HG03139 (cell line): ENCODE measurements around the gene AGBL1.

ENCODE experiments used
- ATAC-seq: cut with Tn5 transposase; IDR thresholded peaks from one replicate; pipeline ENCODE4 v1.9.1; 2021; ENCODE audit not compliant: unreplicated experiment

The AGBL1 gene

DNA sequence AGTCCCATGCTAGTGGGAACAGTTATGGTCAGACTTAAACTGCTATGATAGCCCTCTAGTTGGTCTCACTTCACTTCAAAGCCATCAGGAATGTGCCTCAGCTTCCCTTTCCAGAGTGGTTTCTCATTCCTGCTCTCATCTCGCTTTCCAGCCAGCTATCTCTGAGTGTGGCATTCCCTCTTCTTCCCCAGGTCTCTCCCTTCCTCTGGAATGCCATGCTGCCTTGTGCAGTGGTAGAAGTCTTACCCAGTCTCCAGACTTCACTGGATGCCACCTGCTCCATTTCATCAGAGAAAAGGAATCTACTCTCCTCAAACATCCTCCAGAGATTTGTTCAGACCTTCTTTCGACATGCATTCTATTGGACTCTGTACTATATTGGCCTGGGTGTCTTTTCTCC lies 83.0 kb downstream of the AGBL1 start:
- ATAC-seq: no peak

DNA sequence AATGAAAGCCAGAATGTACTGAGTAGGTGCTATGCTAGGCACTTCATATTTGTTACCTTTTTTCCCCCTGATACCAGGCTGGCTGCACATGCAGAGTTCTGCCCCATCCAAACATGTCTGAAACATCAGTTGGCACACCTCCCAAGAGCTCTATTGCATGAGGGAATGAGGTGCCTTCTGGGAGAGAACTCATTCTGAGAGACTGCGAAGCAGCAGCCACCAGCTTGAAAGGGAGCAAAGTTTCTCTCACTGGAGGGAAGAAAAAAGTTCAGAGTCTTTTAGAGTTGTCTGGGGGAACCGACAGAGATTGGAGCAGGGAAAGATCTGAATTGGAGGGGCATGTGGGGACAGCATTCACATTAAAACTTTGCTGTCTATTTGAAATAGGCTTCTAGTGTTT lies 84.1 kb downstream of the AGBL1 start:
- no peak for ATAC-seq

DNA sequence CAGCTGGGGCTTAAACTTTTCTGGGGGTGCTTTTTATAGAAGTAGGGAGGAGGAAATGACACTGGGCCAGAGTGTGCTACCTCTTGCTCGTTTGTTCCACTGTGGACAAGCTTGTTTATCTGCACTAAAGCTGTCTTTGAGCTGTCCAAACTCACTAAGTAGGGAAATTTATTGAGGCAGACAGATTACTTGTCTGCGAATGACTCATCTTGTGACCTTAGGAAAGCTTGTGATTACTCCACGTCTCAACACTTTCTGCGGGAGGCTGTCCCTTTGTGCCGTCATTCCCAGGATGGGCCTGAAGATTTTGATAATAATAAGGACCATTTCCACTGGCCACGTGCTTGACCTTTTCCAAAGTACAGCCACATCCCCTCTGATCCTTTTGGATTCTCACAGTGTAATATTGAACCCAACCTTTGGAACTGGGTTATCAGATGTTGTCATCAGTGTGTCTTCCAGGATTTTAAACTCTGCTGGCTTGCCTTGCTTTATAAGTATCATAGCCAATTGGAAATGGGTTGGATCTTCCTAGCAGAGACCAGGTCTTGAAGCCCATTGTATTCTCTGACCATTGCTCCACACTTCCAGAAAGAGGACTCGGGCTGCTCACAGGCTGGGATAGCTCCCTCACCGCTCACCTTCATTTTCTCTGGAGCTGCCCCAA lies 84.7 kb downstream of the AGBL1 start:
- ATAC-seq: no peak

DNA sequence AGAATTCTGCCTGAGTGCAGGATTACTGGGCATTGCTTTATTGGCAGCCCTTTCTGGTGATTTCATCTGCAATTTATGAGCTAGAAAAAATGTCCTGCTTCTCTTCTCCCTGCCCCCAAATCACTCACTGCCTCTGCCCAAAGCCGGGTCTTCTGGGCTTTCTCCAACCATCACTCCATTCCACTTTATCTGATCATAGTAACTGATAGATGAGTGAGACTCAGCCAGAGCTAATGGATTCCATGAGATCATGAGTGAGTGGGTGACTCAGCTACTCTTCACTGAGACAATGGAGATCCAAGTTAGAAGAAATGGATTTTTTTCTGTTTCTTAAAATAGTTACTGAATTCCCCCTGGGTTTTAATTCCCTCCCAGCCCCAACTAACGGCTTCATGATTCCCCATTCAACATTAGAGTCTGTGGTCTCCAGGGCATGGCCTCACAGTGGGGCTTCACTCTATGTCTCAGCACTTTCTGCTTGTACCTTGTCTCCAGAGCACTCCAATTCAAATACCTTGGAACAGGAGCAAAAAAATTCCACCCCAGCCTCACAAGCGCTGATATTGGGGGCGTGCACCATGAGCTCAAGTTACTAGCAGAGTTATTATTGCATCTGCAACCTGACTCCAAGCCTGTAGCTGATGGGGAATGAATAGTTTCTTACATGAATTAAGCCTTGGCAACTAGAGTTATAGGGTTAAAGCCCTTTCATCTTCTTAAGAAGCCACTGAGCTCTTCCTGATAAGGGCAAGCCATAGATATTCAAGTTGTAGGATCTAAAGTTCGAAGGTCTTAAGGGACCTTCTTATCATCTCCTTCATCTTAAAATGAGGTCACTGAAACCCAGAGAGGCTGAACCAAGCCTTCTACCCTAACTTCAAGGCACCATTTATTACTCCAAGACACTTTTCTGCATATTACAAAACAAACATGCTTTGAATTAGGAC lies 85.9 kb downstream of the AGBL1 start:
- ATAC-seq: no peak

DNA sequence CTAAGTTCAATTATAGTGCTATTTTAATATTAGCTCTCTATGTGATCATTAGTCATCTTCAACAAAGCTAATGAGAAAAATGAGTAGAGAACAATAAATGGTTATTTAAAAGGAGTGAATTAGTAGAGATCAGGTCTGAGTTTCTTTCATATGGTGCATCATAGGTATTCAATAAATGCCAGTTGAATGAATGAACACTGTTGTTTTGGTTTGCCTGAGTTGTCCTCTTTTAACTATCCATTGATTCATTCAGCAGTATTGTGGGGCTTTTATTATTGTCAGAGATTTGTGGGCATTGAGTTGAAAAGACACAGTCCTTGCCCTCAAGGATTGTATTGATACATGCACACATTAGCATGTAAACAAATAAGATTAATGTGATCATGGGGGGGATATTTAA lies 88.2 kb downstream of the AGBL1 start:
- no peak for ATAC-seq

DNA sequence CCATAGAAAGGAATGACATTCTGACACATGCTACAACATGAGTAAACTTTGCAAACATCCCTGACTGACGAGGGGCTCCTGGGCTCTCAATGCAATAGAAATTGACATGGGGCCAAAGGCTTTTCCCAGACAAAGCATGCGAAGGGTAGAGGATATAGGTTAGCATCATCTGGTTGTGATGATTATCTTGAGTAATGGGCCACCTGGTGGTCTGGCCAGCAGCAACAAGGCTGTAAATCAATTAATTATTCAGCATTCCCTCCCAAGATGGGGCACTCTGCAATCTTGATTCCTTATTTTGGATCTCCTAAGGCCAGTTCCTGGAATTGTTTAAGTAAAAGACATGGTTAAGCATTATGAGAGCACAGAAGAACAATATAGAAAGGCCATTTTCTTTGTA lies 99.2 kb downstream of the AGBL1 start:
- no peak for ATAC-seq

DNA sequence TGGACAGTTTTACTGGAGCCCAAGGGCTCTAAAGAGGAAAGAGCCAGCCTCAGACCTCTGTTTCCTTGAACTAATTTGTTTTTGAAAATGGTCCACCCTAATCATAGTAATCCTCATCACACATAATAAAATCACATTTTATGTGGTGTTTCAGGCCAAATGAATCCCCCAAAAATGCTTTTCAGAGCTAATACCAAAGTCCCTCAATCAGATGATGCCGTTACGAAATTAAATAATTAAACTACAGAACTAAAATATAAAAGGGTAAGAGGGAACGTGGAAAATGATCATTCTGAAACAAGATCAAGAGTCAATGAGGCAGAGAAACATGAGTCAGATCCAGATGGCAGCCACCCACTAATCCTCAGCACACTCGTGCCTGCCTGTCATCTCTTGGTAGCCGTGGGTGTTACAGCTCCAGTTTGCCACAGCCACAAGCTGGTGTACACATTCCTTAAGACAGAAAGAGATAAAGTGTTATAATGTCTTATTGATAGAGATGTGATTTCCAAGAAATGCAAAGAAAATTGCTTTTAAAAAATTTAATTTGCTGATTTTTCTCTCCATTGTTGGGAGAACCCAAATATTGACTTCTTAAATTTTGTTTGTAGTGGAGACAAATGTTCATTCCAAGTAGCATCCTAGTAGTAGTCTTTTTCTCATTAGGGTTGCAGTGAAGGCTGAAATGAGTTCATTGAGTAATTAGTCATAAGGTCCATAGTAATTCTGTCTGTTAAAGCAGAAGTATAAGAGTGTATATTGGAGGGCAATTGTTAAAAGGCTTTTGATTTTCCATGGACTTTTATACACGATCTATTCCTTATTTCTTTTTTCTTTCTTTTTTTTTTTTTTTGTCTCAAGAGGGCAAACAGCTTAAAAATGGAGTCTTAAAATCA lies 104.2 kb downstream of the AGBL1 start:
- ATAC-seq: no peak

DNA sequence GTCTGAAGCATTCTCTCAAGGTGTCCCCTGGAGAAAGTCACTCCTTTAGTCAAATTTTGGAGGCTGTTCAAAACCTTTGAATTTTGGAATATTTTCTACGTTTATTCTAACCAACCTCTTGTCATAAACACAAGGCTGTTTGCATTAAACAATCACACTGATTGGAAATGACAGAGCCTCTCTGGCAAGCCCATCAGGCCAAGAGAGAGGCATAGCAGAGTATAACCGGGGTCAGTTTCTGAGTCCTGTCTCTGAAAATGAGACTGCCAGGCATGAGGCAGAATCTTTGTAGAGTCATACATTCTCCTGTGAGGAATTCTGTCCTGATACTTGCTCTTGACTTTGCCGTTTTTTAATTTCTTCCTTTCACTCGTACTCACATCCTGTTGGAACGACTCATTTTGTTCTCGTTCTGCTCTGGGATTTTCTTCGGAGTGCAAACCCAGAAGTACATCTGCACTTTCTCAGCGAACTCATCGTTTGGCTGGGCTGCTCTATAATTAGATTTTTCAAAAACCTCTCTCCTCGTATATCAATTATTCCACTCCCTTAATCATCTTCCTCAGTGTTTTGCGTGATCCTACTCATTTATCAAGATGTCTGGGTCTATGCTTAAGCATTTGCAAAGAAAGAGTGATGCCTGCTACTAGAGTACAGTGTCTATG lies 114.2 kb downstream of the AGBL1 start:
- ATAC-seq: no peak

DNA sequence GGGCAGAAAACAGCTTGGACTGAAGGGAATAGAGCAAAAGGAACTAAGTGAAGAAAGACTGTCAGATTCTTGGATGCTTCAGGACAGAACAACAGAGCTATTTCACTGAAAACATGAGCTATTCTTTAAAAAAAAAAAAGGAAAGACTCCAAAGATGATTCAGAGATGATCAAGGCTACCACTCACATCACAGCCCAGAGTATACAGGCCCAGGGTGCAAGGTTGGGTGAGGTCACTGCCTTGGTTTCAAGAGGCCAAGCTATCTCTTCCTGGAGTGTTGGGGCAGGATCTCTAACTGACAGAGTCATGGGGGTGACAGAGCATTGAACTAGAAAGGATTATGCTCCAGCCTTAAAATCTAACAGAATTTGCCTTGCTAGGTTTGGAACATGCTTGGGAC lies 118.1 kb downstream of the AGBL1 start:
- no peak for ATAC-seq

DNA sequence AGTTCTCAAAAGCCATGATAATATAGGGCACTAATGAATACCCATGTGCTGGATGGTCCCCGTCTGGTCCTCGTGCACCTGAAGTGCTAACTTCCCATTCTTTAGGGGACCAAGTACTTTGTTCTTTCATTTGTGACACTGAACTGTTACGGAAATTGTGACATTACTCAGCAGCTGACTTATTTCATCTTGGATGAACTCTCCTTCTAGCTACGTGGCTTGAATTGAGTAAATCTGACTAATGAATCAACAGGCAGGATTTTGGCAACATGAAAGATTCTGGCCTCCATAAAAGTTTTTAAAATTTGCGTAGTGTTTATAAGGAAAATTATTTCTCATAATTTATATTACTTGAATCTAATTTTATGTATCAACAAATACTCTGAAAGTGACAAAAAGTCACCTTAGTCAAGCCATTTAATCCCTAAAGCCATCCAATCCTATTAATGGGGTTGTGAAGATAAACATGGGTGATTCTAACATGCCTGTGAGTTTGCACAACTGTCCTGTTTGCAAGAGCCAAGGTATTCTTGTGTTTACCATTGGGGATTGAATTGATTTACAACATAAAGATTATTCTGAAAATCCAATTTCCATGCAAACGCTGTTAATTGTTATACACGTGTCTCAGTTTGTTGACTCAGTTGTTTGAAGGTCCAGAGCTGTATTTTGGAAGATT lies 119.9 kb downstream of the AGBL1 start:
- ATAC-seq: no peak

DNA sequence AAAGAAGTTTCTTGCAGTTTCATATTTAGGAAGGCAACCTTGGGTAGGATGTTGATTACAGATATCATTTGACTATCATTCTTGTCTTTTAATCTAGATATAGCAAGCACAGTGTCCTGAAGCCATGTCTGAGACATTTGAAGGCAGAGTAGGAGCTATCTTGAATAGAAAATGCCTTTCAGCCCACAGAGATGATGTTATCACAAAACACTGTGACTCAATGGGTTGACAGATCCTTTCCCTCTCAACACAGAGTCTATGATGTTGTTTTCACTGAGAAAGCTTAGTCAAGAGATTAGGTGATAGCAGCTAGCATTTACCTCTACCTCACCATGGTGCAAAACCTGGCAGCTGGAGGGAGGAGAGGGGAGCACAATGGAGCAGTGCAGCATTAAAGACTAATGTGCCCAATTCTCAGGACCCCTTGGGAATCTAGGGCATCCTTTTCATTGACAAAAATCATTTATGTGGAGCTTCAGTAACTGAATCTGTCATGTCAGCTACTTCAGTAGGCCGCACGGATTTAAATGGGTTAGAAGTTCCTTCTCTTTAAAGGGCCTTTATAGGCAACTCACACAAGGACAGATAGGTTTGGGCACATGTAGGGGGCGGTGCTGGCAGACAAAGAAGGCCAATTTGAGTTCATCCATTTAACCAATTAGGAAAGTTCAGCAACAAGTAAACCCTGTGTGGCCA lies 121.8 kb downstream of the AGBL1 start:
- ATAC-seq: no peak

DNA sequence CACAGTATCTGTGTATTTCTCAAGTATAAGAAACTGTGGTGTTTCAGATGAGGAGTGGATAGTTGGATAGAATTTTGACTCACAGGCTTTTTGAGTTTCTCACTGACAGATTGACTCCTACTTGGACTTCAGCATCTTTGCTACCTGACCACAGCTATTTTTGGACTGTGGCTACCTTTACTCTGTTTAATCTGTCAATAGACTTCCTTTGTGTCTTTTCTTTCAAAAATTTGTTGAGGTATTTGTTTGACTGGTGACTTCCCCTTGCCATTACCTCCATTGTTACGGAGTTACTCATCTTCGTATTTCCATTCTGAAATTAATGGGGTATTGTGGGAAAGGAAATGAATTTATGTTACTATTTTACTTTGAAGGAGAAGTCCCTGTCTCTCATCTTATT lies 123.8 kb downstream of the AGBL1 start:
- ATAC-seq: no peak

DNA sequence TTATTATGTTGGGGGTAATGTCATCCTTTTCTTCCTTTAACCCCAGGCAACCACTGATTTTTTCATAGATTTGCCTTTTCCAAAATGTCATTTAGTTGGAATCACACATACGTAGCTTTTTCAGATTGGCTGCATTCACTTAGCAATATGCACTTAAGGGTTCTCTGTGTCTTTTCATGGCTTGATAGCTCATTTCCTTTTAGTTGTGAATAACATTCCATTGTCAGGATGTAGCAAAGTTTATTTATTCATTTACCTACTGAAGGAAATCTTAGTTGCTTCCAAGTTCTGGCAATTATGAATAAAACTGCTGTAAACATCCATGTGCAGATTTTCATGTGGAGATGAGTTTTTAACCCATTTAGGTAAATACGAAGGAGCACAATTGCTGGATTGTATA lies 125.4 kb downstream of the AGBL1 start:
- no peak for ATAC-seq

DNA sequence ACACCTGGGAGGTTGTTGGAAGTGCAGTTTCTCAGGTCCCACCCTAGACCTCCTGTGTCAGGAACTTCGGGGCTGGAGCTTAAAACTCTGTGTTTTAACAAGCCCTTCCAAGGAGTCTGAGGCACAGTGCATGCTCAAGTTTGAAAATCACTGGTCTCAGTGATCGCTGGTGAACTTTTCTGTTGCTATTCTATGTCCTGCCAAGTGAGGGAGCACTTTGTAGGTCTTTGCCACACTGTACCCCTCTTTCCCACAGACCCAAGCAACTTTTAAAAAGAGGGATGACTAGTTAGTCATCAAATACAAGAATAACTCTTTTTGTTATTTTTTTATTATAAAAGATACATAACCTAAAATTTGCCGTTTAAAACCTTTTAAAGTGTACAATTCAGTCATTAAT lies 133.7 kb downstream of the AGBL1 start:
- ATAC-seq: no peak

DNA sequence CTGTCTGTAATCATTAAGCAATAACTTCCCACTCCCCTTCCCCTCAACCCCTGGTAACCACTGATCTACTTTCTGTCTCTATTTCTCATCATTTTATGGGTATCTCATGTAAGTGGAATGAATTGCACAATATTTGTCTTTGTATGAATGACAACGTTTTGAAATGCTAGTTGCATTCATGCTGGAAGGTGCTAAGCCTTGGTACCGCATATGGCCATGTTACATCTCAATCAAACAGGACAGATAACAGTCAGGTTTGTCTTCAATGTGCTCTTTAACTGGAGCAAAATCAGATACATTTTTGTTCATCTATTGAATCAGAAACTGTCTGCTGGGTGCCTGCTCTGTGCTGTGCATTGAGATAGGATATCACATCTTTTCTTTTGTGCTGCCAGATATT lies 134.2 kb downstream of the AGBL1 start:
- ATAC-seq: no peak

DNA sequence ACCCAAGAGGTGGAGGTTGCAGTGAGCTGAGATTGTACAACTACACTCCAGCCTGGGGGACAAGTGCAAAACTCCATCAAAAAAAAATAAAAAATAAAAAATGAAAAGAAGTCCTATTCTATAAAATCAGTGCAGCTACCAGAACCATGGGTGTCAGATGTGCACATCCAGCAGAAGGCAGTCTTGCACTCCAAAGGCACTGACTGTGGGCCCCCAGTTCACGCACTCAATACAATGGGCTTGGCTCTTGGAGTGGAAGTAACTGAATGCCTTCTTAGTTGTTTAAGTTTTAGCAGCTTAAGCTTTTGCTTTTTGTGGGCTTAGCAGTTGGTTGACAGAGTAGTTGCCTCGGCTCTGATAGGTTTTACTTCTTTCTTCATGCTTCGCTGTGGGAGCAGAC lies 141.4 kb downstream of the AGBL1 start:
- no peak for ATAC-seq

DNA sequence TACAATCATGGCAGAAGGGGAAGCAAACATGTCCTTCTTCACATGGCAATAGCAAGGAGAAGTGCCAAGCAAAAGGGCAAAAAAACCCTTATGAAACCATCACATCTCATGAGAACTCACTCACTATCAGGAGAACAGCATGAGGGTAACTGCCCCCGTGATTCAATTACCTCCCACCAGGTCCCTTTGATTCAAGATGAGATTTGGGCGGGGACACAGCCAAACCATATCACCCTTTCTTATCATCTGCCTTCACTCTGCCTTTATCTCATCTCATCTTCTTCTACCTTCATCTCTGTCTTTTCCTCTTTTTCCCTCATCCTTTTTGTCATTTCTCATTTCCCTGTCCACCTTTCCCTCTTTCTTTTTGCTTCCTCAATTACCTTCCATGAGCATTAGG lies 149.6 kb downstream of the AGBL1 start:
- no peak for ATAC-seq

DNA sequence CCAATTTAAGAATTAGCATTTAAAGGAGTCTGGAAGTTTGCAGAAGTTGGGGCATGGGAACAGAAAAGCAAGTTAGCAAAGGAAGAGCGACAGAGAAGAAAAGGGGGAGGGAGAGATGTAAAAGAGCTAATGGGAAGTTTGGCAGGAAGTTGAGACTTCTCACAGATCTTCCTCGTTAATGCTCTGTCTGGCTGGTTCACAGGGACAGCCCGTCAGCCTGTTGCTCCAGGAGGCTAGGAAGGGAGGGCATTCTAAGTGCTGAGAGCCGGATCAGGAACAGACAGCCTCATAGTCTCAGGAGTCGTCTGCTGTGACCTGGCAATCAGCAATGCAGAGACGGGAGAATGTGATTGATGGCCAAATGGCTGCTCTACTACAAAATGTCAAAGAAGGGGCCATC lies 150.3 kb downstream of the AGBL1 start:
- no peak for ATAC-seq

DNA sequence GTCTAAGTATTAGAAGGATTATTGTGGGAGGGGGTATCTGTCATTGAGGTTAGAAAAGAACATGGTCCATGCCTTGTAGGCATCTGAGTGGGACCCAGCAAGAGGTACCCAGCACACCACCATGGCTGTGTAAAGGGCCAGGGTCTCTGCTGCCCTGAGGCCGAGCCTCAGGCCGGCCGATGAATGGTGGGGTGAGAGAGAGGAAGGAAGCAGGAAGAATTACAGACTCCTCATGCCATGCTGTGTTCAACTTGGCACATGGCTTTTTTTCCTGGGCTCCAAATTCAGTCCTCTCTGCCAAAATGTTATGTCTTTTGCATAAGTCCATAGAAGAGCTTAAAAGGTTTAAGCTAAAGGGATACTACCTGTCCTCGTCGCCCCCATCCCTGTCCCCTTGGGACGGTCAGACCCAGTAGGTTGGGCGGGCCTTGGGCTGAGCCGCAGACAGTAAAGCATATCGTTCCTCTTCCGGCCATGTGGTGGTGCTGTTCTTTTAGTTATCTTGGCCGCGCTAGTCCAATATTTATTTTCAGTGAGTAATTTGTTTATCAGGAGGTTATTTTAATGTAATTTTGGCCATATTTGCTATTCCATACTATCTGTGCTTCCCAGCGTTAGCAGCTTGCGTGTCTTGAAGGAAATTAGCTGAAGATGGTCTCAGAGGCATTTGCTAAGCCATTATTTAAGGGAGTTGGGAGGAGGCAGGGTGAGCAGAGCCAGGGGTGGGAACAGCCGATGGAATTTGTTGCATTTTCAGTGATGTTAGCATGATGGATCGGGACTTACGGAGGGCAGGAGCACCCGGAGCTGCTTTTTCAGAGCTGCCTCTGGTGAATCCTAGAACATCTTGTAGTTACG lies 152.4 kb downstream of the AGBL1 start:
- ATAC-seq: no peak
